HG03066 (cell line): Measurements from ENCODE around the gene EVL.
"Not testable (repeated sequence)": the region's sequence is repeated elsewhere in the genome, so short reads cannot be mapped to it uniquely, and the experiment has no call there.

Experiments used
- ATAC-seq: cut with Tn5 transposase; IDR thresholded peaks from one replicate; pipeline ENCODE4 v1.9.1; 2021; ENCODE audit warnings: low read depth; ENCODE audit not compliant: unreplicated experiment

The EVL gene

DNA sequence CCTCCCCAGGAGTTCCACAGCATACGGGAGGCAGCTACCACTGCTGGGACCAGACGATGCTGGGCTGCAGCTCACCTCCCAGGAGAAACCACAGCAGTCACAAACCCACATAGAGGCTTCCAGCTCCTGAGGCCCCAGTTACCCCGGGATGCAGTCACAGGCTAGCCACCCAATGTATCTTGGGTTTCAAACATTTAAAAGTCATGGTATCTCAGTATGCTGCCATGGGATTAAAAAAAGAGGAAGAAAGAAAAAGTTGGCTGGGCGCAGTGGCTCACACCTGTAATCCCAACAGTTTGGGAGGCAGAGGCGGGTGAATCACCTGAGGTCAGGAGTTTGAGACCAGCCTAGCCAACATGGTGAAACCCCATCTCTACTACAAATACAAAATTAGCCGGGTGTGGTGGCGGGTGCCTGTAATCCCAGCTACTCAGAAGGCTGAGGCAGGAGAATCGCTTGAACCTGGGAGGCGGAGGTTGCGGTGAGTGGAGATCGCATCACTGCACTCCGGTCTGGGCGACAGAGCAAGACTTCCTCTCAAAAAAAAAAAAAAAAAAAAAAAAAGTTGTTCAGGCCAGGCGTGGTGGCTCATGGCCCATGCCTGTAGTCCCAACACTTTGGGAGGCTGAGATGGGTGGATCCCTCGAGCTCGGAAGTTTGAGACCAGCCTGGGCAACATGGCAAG, 92.5 kb downstream of the EVL start:
- not testable (repeated sequence) for ATAC-seq

DNA sequence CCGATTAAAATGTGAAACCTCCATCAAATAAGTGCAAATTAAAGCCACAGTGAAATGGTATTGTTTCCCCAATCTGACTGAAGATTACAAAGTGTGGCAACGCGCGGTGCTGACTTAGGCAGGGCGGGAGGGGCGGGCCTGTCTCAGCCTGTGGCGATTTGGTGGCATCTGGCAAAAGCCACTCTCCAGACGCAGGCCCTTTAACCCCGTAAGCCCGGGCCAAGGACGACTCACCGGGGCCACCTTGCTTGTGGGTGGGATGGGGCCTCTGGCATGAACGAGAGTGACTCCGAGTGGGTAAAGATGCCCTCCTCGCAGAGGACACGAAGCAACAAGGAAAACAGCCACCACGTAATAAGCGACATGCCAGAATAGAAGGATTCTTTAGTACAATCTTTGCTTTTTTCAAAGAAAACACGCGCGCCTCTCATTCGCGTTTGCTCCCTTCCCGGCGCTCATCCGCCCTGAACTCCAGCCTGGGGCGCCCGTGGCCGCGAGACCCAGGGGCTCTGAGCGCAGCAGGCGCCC, 93.4 kb downstream of the EVL start:
- no peak for ATAC-seq

DNA sequence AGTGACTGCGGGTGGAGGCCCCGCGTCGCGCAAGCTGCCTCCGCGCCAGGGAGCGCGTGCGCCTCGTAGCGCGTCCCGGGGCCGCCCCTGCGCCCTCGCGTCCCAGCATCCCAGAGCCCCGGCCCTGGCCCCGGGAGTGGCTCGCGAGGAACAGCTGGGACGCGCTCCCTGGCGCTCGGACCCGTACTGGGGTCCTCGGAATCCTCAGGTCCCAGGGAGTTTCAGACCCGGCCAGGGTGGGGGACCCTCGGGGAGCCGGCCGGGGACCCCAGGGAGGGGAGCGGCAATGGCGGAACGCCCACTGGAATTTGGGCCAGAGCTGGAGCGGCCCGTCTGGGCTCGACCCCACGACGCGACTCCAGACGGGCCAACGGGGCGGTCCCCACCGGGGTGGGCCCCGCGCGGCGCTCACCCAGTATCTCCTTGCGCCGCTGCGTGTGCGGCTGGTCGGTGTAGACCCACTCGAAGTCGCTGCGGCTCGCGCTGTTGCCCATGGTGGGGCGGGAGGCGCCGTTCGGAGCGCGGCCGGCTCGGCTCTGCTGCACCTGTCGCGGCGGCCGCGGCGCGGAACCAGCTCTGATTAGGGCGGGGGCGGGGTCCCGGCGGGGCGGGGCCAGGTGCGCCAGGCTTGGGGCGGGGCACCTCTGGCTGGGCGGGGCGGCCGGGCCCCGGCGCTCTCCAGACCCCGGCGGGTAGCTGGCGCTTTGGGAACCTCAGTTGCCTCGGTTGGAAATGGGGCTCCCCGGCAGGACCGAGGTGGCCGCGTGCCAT, 94.1 kb downstream of the EVL start, which contains the start of gene DEGS2:
DEGS2 (minus strand) TSS at position 552 of the 771 bp plus-strand sequence; CDS start at position 494, 58 bp downstream.
- no peak for ATAC-seq

DNA sequence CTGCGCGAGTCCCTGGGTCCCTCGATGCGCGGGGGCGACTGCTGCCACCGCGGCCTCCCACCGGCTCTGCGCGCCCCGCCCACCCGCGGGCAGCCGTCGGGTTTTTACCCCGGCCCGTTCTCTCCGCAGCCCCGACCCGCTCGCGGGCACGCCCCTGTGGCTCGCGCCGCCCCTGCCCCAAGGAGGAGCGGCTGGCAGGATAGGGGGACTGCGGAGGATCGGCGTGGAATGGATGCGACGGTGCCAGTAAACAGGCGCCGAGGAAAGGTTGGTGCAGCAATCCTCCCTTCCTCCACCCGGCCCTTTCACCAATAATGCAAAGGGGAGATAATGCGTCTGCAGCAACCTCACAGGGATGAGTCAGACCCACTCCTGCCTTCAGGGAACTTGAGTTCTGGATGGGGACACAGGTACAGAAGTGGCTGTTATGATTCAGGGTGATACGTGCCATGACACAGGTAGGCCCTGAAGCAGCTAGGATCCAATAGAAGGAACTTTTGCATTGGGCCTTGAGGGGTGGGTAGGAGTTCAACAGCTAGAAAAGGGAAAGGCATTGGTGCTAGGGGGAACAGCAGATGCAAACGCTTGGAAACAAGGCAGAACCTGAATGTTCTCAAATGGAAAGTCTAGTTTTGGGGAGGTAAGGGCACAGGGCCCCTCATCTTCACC, 94.8 kb downstream of the EVL start:
- no peak for ATAC-seq

DNA sequence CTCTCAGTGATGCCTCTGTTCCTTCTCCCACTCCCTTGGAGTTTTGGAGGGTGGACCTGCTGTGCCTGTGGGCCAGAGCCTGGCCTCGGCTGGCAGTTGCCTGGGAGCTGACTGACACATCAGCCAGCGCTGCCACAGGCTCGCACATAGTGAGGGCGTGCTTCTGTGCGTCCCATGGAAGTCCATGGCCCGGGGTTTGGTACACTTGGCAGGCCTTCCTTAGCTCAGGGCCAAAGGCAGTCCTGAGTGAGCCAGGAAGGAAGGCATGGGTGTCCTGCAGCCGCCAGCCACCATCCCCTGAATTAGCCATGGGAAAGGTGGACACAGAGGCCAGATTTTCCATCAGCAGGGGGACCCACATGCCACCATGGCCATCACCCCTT, 95.3 kb downstream of the EVL start:
- no peak for ATAC-seq

DNA sequence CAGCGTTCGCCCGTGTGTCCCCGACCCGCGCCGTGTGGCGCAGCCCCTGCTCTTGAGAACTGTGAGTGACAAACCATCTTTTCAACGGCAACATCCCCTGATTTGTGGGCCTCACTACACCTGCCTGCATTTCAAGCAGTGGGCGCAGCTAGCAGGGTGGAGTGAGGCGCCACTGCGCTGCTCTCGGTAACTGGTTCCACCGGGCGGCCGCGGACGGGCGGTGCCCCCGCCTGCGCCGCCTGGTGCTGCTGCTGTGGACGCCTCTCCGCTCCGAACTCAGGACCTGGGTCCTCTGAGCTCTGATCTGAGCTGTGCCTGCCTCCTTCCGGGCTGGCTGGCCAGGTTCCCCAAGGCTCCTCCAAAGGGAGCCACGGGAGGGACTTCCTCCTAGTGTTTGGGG, 100.2 kb downstream of the EVL start:
- no peak for ATAC-seq

DNA sequence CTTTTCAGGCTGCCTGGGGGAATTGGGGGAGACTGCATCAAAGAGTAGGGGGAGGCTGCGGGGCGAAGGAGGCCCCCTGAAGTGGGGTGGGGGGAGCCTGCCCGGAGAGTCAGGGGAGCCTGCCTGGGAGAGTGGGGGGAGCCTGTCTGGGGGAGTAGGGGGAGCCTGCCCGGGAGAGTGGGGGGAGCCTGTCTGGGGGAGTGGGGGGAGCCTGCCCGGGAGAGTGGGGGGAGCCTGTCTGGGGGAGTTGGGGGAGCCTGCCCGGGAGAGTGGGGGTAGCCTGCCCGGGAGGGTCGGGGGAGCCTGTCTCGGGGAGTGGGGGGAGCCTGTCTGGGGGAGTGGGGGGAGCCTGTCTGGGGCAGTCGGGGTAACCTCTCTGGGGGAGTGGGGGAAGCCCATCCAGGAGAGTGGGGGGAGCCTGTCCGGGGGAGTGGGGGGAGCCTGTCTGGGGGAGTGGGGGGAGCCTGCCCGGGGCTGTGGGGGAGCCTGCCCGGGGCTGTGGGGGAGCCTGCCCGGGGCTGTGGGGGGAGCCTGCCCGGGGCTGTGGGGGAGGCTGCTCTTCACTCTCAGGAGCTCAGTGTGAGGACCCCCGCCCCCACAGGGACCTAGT, 100.7 kb downstream of the EVL start:
- ATAC-seq = no peak

DNA sequence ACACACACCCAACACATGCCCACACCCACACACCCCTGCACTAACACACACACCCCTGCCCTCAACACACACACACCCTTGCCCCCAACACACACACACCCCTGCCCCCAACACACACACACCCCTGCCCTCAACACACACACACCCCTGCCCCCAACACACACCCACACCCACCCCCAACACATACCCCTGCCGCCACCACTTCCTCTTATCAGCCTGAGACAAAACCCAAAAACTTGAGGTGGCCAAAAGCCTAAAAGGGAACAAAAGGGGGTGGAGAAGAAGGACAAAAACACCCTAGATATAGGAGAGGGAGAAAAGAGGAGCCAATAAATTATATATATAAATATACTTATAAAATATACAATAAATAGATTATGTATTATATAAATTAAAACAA, 103.3 kb downstream of the EVL start:
- no peak for ATAC-seq

DNA sequence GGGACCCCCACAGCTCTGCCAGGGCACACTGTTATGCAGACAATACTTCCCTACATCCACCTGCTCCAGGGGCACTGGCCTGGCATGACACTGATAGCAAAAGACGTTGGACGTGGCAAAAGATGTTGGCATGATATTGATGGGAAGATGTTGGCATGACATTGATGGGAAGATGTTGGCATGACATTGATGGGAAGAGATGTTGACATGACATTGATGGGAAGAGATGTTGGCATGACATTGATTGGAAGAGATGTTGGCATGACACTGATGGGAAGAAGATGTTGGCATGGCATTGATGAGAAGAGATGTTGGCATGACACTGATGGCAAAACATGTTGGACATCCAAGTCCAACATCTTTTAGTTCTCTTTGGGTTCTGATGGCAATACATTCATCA, 105.7 kb downstream of the EVL start:
- ATAC-seq = no peak

DNA sequence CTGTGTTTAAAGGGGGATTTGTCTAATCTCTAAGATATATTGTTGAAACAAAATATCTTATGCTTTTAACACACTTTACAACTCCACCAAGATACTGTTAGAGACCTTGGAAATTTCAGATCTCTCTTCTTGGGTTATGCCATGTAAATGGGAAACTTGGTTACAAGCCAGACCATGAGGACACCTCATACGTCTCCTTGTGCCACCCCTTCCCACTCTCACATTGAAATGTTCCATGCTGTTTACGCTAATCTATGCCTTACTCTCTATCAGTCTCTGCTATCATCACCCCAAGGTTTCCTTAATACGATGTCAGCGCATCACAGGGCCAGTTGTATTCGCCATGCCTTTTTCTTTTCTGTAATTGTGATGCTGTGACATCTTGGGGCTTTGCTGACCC, 107.6 kb downstream of the EVL start:
- no peak for ATAC-seq

DNA sequence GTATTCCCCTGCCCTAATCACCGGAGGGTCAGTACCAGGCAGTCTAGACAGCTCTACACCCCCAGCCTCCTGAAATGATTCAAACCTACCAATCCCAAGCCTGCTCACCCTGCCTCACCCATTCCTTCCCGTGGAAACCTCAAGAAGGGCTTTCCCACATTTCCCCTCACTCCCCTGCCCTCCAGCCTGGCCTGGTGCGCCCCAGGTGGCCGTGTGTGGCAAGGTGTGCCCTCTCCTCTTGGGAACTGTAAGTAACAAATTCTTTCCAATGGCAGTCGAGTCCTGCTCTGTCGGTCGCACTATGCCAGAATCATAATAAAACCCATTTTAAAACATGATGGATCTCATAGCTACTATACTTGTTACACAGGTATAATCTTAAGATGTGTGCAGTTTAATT, 108.1 kb downstream of the EVL start:
- no peak for ATAC-seq

DNA sequence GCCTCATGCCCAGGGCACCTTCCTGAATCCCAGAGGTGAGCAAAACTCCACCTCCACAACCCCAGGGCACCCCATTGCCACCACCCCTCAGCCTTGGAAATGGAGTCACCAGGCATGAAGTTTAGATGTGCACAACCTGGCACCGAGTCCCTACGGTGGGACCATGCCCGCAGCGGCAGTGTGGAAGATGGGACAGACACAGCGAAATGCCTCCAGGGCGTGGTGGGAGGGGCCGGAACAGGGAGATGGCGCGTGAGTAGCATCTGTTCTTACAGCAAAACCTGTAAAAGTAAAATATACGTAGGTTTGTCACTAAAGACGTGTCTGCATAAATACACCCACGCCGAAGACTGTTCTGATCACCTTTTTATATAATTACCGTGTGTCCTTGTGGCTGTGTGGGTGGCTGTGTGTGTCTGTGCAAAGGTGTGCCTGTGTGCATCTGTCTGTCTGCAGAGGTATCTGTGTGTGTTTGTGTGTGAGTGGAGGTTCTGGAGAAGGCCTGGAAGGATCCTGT, 111.6 kb downstream of the EVL start:
- no peak for ATAC-seq

DNA sequence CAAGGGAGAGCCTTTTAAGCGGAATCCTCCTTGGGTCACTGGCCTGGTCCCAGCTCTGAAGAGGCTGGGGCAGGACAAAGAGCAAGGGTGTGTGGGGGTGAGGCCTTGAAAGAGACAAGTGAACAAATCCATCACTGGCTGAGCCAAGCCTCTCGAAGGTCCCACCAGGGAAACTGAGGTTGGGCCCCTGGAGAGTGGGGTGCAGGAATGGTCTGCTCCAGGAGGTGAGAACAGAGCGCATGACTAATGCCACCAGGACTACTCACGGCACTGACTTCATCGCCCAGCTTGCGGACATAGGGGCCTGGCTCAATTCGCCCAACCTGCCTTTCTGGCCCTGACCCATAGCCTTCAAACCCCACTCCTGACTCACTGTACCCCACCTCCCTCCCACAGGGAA, 113.5 kb downstream of the EVL start:
- ATAC-seq = no peak

DNA sequence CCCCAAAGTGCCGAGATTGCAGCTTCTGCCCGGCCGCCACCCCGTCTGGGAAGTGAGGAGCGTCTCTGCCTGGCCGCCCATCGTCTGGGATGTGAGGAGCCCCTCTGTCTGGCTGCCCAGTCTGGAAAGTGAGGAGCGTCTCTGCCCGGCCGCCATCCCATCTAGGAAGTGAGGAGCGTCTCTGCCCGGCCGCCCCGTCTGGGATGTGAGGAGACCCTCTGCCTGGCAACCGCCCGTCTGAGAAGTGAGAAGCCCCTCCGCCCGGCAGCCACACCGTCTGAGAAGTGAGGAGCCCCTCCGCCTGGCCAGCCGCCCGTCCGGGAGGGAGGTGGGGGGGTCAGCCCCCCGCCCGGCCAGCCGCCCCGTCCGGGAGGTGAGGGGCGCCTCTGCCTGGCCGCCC, 115.4 kb downstream of the EVL start:
- ATAC-seq = not testable (repeated sequence)

DNA sequence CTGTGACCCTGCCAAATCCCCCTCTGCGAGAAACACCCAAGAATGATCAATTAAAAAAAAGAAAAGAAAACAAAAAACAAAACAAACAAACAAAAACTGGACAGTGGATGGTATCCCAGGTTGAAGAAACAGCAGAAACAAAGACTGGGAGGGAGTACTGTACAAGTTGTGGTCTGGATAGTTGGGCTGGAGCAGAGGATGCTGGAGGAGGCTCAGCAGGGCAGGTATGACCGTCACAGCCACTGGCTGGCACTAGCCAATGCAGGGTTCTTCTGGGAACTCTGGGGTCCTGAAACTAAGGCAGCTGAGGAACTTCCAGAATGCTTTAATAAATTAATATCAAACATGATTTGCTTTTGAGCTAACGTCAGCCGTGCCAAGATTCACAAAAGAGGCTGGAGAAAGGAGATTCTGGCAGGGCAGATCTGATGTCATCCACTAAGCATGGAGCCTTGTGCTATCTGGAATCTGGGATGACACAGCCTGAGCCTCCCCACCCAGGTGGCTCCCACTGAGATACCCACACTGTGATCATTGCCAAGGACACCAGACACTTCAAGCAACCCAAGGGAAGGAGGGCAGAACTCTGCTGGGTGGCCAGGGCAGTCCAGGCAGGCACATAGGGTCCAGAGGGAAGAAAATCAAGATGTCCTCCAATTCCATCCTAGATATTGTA, 116.8 kb downstream of the EVL start:
- not testable (repeated sequence) for ATAC-seq

DNA sequence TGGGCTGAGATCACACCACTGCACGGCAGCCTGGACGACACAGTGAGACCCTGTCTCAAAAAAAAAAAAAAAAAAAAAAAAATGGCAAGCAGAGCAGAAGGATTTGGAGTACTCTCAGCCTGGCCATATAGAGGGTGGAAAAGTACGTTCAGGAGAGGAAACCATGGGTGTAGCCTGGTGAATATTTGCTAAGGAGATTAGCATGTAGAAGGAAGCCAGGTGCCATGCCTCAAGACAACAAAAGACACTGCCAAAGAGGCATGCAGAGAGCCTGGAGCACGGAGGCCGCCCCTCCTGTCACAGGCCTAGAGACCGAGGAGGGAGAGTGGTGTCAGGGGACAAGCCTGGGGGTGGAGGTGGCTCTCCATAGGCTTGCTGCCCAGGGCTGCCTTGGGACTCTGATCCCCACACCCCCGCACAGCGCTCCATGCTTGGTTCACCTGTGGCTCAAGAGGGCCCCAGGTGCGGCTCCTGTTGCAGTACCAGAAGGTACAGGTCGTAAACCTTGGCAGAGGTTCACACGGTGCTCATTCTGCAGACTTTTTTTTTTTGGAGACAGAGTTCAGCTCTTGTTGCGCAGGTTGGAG, 122.1 kb downstream of the EVL start:
- ATAC-seq = no peak

DNA sequence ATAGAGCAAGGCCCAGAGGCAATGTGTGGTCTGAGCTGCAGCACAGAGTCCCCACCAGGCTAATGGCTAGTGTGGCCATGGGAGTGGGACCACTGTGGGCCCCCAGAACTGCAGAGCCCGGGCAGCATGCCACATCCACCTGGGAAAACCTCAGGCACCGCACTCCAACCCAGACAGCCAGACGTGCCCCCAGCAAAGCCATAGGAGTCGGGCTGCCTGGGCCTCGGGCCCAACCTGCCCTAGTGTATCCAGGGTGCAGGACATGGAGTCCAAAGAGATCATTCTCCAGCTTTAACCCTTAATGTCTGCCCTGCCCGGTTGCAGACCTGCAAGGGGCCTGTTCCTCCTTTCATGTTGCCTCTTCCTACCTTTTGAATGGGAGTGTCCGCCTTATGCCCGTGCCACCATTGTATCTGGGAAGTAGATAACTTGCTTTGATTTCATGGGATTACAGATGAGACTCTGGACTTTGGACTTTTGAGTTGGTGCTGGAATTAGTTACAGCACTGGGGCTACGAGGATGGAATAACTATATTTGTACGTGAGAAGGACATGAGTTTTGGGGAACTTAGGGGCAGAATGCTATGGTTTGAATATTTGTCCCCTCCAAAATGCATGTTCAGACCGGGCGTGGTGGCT, 123.3 kb downstream of the EVL start:
- no peak for ATAC-seq

DNA sequence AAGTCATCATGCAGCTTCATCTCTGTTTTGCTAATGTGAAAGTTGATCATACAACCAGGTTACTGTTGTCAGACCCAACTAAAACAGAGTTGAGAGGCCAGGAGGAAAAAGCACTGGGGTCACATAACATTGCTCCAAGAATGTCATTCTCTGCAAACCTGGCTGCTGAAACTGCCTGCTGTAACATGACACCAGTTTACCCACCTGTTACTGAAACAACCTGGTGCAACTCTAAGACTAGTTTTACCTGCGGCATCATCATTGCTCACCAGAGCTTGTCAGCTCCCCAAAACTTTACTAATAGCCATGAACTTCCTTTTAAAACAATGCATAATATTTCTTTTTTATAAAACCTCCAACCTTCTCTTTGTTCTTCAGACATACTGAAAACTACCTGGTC, 124.9 kb downstream of the EVL start:
- ATAC-seq = no peak

DNA sequence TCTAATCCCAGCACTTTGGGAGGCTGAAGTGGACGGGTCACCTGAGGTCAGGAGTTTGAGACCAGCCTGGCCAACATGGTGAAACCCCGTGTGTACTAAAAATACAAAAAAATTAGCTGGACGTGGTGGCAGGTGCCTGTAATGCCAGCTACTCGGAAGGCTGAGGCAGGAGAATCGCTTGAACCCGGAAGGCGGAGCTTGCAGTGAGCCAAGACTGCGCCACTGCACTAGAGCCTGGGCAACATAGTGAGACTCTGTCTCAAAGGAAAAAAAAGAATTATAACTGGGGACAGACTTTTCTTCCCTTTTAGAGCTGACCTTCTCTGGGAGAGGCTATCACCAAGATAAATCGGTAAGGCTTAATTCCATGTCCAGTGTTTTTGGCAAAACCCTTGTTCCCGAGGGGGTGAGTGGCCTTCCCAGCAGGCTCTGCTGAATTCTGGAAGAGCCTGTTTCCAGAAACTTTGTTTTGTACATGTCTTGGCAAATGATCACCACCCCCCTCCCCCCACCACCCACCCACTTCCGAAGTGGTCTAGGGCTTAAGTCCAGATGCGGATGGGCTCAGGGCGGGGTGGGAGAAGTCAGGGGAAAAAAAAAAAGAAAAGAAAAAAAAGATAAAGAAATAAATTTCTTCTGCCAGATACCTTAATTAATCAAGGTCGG, 126.5 kb downstream of the EVL start:
- no peak for ATAC-seq
